ENCODE measurements around the gene P4HTM.

Gene P4HTM

GRCh38 chr3:49025793-49026520 lies 35.9 kb downstream of the P4HTM start:
- no peak for DNase-seq

GRCh38 chr3:49026536-49026935 lies 36.5 kb downstream of the P4HTM start:
- no peak for DNase-seq

- no peak for DNase-seq
These were observed 37.6 kb downstream of the P4HTM start for GRCh38 chr3:49027634-49028033.

DNA sequence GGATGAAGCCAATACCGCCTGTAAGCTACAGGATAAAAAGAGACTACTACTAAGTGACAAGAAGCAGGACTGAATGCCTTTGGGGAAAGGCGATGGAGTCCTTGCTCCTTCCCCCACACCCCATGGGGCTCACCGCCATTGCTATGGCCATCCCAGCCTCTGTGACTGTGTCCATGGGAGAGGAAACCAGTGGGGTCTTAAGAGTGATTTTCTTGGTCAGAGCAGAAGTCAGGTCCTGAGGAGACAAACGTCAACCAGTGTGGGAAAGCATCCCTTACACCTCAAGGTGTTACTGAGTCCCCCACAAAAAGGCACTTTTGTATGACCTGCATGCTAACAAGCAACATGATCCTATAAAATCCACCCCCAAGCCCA lies 38.2 kb downstream of the P4HTM start:
- no peak for DNase-seq

- DNase-seq: peak; percentile 91
These were observed 38.9 kb downstream of the P4HTM start, which contains the start of gene IMPDH2 for GRCh38 chr3:49028673-49029562. Gene IMPDH2, minus strand, starts transcription at chr3:49029398. Its CDS starts 48 bp downstream, at chr3:49029350.

DNA sequence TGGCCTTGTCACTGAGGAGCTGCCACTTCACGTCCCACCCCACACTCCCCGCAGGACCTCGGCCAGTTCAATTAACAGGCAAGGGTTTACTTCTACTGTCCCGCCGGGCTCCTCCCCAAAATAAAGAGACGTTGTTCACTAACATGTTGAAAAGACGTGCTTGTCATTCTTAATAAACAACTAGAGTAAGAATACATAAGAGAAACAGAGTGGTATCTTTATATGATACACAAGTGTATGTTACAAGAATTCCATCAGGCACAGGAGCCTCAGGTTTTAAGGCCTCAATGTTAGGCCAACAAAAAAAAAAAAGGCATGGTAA lies 39.5 kb downstream of the P4HTM start:
- DNase-seq: no peak

GRCh38 chr3:49030321-49030720 lies 40.3 kb downstream of the P4HTM start:
- no peak for DNase-seq

DNA sequence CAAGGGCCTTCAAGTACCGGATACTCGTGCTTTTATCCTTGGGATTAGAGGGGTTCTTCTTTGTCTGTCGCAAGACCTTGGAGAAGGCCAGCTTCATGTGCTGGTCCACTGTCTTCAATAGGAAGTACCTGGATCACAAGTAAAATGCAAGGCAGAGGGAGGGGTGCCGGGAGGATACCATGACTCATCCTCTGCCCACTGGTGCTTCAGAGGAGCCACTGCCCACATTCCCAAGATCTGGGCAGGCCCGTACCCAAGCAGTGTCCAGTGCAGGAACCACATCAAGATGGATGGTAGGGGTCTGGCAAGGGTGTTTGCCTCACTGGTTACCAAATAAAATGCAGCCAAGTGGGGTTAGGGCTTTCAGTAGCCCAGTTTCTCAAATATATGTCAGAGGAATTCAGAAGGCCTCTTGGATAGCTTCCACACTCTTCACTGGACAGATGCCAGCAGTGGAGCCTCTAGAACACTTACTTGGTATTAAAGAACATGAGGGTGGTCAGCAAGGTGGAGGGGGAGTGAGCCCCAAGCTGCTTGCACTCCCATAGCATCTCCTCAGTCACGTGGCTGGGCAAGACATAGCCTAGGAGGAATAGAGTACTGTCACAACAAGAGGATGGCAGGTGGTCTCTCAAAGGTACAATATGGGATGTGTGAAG lies 42.7 kb downstream of the P4HTM start:
- DNase-seq: no peak

DNA sequence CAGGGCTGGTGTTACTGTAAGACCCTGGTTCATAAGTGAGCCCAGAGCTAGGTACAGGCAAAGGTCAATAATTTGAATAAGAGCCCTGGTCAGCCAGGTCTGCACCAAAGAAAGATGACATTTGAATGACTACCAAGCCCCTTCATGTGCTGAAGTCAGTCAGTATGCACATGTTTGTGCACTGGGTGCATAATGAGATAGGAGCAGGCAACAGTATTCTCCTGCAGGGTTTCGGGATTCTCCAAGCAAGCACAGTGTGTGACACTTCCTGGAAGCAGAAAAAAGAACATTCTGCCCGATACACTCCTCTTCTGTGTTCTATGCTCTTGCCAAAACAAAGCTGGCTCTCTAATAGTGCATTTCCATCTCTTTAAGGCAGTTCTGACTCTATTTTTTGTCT lies 44.6 kb downstream of the P4HTM start:
- DNase-seq: no peak

GRCh38 chr3:49035281-49035680 lies 45.2 kb downstream of the P4HTM start:
- DNase-seq: no peak

GRCh38 chr3:49053543-49053942 lies 63.5 kb downstream of the P4HTM start:
- DNase-seq: no peak

- DNase-seq: no peak
These were observed 64.4 kb downstream of the P4HTM start for GRCh38 chr3:49054344-49054862.

All from fibroblast of skin of right quadriceps (primary cell).